RCC 7860 (cell line): ENCODE data around the gene BBC3.
"Not testable (repeated sequence)": the region's sequence is repeated elsewhere in the genome, so short reads cannot be mapped to it uniquely, and the experiment has no call there.

Source experiments
- DNase-seq: peaks from one replicate; pipeline ENCODE4 v3.0.0-alpha.2; 2015; ENCODE audit warnings: low spot score
- FAIRE-seq: peaks from 2 replicates; lab custom pipeline; 2012; peaks lifted over from hg19 to GRCh38; lab: Jason Lieb, UNC

BBC3 gene

DNA sequence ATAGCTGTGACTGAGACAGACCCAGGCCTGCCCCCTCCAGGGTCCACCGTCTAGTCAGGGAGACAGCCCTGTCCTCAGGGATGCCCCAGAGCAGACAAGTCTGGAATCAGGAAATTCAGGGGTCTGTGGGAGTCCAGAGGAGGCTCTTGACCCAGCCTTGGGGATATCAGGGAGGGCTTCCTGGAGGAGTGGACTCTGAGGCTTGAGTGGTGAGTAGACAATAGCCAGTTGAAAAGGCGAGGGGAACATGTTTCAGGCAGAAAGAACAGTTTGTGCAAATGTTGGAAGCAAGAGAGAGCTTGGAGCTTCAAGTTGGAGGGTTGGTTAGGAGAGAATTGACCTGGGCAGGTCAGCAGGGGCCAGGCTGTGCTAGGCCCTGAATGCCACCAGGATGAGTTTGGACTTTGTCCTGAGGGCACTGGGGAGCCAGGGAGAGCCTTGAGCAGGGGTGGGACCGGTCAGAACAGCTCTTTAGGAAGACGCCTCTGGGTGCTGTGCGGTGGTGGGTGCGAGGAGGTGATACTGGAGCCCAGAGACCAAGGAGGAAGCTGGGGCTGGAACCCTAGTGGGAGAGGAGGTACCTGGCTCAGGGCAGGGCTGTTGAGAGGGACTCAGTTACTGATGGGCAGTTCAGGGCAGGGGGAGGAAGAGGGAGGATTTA is 28.0 kb upstream of the BBC3 start:
- no peak for FAIRE-seq
- DNase-seq = no peak

GRCh38 chr19:47258434-47258833 is 27.4 kb upstream of the BBC3 start:
- no peak for DNase-seq
- no peak for FAIRE-seq

- FAIRE-seq (no peak), DNase-seq (no peak)
Measured at GRCh38 chr19:47257411-47258169, 26.6 kb upstream of the BBC3 start.

DNA sequence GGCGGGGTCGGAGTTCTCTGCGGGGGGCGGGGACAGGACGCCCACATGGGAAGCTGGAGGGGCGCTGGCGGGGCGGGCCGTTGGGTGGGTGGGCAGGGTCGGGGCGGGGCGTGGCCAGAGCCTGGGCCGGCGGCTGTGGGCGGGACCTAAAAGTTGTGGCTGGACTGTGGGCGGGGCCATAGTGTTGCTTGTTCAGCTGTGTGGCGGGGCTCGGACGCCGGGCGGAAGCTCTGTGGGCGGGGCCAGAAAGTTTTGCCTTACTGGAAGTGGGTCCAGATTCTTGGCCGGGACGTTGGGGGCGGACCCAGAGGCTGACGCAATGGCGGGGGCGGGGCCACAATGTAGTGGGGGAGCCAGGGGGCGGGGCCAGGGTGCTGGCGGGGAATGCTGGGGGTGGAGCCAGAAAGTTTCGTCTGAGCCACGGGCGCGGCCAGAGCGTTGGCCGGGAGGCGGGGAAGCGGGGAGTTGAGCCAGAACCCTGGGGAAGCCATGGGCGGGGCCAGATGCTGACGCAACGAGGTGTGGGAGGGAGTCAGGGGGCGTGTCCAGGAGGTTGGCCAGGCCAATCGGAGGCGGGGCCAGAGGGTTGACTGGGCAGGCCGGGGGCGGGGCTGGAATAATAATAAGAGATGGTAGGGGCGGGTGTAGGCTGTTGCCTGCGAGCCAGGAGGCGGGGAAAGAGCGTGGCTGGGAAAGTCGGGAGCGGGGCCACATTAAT is 25.9 kb upstream of the BBC3 start:
- FAIRE-seq (peak; percentile 90), DNase-seq (peak; percentile 97)

GRCh38 chr19:47255879-47256692 is 25.1 kb upstream of the BBC3 start, which contains the start of gene CCDC9:
Gene CCDC9, plus strand, starts transcription at chr19:47256525. Its CDS starts 1,876 bp downstream, at chr19:47258401.
- peak; percentile 83 for DNase-seq
- no peak for FAIRE-seq

DNA sequence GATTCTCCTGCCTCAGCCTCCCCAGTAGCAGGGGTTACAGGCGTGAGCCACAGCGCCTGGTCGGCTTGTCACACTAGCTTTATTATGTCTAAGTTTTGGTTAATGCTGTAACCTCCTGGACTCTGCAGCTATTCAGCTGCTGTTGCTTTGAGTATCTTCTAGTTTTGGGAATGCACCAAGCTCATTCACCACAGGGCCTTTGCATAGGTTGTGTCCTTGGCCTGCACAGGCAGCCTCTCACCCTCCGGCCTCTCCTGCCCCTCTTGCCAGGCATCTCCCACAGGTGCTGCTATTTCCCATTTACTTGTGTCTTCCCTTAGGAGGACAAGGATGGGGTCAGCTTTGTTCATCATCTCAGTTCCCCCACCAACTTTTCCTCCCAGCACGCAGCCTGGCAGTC is 23.0 kb upstream of the BBC3 start:
- DNase-seq (no peak), FAIRE-seq (no peak)

DNA sequence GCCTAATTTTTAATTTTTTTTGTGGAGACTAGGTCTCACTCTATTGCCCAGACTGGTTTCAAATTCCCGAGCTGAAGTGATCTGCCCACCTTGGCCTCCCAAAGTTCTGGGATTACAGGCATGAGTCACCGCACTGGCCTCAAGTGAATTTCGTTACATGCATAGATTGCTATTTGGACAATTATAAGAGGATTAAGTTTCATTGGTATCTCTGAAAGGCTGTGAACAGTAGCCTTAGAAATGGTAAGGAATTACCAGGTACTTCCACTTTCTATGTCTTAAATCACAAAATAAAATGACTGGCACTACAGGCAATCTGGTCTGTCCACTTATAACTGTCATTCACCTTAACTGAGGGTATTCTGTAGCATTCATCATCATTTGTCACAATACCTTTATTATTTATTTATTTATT is 22.5 kb upstream of the BBC3 start:
- FAIRE-seq = peak; percentile 60
- DNase-seq = peak; percentile 74

DNA sequence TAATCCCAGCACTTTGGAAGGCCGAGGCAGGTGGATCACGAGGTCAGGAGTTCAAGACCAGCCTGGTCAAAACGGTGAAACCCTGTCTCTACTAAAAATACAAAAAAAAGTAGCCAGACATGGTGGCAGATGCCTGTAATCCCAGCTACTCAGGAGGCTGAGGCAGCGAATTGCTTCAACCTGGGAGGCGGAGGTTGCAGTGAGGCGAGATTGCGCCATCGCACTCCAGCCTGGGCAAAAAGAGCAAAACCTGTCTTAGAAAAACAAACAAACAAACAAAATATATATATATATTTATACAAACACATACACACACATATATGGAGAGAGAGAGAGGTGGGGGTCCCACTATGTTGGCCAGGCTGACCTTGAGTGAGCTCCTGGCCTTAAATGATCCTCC is 22.0 kb upstream of the BBC3 start:
- DNase-seq, FAIRE-seq: not testable (repeated sequence)

- no peak for DNase-seq
Measured at GRCh38 chr19:47247308-47247990, 16.4 kb upstream of the BBC3 start.

GRCh38 chr19:47243776-47244547 is 13.0 kb upstream of the BBC3 start:
- DNase-seq = peak; percentile 91
- no peak for FAIRE-seq

More at GRCh38 chr19:47247308-47247990, 16.4 kb upstream of the BBC3 start:
- FAIRE-seq = no peak

DNA sequence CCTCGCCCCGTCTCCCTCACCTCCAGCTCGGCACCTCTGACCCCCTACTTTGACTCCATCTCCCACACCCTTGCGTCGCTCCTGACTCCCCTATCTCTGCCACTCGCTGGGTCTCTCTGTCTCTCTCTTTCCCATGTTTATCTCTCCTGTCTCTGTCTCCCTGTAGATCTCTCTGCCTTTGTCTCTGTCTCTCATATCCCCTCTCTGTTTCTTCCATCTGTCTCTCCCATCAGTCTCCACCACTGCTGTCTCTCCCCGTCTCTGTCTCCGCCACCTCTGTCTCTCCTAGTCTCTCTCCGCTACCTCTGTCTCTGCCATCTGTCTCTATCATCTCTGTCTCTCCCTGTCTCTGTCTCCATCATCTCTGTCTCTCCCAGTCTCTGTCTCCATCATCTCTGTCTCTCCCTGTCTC is 12.4 kb upstream of the BBC3 start:
- DNase-seq = no peak
- no peak for FAIRE-seq

DNA sequence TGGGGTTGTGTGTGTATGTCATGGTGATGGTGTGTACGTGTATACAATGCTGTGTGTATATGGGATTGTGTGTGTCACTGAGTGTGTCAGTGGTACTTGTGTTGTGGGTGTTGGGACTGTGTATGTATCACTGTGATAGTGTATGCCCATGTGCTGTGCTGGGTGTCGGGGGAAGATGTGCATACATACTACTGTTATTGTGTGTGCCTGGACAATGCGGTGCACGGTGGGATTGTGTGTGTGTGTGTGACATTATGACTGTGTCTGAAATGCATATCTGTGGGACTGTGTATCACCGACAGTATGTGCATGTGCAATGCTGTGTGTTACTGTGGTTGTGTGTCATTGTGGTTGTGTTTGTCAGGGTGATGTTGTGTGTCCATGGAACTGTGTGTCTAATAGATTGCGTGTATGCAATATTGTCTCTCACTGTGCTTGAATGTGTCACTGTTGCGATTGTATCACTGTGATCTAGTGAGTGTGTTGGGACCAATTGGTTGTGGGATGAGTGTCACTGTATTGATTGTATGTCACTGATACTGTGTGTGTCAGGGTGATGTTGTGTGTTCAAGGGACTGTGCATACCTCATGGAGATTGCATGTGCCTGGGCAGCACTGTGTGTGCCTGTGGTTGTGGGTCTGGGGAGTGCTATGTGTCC is 11.0 kb upstream of the BBC3 start:
- FAIRE-seq (no peak), DNase-seq (no peak)

DNA sequence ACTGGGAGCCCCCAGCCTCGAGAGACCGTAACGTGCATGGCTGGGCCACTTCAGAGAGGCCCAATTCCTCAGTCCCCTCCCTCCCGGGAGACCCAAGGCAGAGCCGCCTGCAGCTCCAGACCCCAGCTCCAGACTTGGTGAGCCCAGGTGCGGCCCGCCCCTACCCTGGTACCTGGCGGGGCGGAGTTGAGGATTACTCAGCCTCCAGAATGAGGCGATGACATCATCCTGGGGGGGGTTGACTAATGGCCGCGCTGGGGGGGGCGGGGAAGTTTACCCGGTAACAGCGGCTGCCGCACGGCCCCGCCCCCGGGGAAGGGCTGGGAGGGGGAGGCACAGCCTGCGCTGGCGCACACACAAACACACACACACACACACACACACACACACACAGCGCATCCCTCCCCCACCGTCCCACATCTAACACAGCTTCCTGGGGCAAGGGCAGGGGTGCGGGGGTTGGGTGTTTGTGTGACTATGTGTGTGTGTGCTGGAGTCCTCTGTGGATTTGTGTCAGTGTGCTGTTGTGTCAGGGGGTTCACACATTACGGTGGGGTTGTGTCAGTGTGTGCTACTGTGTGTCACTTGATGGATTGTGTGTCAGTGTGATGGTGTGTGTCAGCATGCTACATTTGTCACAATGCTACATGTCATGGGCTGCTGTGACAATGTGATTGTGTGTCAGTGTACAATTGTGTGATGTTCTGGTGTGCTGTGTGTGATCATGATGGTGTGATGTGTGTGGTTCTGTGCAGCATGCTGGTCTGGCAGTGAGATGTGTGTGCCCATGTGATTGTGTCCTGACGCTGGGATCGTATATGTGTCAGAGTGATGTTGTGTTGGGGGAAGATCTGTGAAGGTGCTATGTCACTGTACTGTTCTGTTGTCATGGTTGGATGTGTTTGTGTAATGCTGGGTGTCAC is 10.3 kb upstream of the BBC3 start:
- FAIRE-seq (no peak), DNase-seq (peak; percentile 43)

DNA sequence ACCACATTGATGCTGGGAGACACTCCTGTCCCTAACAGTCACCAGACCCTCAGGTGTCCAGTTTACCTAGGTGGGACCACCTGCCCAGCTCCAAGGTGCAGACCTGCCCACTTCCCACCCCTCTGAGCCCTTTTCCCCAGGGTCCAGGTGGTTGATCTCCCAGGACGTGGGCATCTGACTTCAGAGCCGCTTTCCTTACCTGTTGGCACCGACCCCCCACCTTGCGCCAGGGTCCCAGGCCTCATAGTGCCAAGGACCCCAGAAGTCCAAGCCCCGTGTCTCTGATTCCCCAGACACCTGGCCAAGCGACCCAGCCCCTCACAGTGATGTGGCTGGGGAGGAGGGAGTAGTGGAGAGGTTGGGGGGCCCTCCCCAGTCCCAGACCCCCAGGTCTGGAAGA is 9.6 kb upstream of the BBC3 start:
- DNase-seq (no peak), FAIRE-seq (no peak)

GRCh38 chr19:47239610-47240296 is 8.8 kb upstream of the BBC3 start:
- no peak for DNase-seq
- FAIRE-seq = no peak

GRCh38 chr19:47239152-47239551 is 8.2 kb upstream of the BBC3 start:
- DNase-seq (no peak), FAIRE-seq (no peak)

DNA sequence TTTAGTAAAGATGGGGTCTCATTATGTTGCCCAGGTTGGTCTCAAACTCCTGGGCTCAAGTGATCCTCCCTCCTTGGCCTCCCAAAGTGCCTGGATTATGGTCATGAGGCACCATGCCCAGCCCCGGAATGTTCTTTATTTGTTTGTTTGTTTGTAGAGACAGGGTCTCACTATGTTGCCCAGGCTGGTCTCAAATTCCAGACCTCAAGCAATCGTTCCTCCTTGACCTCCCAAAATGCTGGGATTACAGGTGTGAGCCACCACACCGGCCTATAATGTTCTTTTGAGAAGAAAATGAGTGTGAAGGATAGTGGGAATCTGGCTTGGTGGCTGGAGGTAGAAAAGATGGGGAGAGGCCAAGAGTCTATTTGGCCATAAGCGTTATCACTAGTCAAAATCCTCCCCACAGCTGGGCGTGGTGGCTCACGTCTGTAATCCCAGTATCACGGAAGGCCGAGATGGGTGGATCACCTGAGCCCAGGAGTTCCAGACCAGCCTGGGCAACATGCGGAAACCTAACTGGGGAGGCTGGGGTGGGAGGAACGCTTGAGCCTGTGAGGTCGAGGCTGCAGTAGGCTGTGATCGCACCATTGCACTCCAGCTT is 5.2 kb upstream of the BBC3 start:
- FAIRE-seq = no peak

More for the DNA sequence above, 5.2 kb upstream of the BBC3 start:
- DNase-seq = no peak
